GM11168 (cell line): ENCODE measurements around the gene SNAPC5.
"Not testable (repeated sequence)": the region's sequence is repeated elsewhere in the genome, so short reads cannot be mapped to it uniquely, and the experiment has no call there.

Source experiments
- in situ Hi-C: fragments of 300-500 bp; cut with MboI; formaldehyde crosslinking; loops from one replicate; pipeline ENCODE4 v1.12.0; 2022; ENCODE audit warnings: low sequenced_read_pairs; ENCODE audit not compliant: unreplicated experiment

The SNAPC5 gene

GRCh38 chr15:66497502-66498455 is at the start of gene SNAPC5:
TSS of gene SNAPC5 (minus strand) at chr15:66497762. CDS start at chr15:66497731, 31 bp downstream.
- in situ Hi-C loops: loop anchor here (25.0 kb wide), 1 partner anchor 110 kb away; the partner anchor contains the start of gene MAP2K1

DNA sequence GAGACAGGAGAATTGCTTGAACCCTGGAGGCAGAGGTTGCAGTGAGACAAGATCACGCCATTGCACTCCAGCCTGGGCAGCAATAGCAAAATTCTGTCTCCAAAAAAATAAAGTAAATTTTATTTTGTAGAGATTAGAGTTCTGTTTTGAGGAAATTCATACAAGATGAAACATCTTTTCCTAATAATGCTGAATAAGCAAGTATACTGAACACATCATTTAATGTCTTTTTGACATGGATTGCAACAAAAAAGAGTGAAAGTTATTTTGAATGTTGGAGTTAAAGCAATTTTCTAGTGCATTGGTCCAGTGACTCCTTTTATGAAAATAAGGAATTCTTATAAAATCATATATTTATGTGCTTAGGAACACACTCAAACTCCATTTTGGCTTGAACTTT is 47.7 kb upstream of the SNAPC5 start:
- in situ Hi-C loops: no loop called here

GRCh38 chr15:66542896-66543295 is 45.3 kb upstream of the SNAPC5 start:
- in situ Hi-C loops: no loop called here

DNA sequence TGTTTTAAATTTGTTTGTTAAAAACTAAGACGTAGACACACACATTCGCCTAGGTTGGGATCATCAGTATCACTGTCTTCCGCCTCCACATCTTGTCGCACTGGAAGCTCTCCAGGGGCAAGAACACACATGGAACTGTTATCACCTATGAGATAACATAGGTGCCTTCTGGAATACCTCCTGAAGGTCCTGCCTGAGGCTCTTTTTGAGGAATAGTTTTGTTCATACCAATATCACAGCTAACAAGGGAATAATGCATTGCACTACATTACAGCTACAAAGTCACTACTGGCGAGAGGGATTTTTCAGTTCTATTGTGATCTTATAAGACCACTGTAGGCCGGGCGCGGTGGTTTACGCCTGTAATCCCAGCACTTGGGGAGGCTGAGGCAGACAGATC is 37.5 kb upstream of the SNAPC5 start:
- in situ Hi-C loops: no loop called here

GRCh38 chr15:66524838-66525237 is 27.3 kb upstream of the SNAPC5 start:
- in situ Hi-C loops: no loop called here

DNA sequence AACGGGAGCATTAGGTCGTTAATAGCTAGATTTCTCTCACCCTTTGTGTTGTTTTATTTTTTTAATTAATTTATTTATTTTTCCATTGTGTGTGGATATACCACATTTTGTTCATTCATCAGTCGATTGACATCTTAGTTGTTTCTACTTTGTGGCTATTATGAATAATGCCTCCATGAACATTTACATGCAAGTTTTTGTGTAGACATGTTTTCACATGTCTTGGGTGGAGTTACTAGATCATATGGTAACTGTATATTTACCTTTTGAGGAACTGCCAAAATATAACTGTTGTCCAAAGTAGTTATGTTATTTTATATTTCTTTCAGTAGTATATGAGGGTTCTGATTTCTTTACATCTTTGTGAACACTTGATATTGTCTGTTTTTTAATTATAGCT is 26.4 kb upstream of the SNAPC5 start:
- in situ Hi-C loops: no loop called here

DNA sequence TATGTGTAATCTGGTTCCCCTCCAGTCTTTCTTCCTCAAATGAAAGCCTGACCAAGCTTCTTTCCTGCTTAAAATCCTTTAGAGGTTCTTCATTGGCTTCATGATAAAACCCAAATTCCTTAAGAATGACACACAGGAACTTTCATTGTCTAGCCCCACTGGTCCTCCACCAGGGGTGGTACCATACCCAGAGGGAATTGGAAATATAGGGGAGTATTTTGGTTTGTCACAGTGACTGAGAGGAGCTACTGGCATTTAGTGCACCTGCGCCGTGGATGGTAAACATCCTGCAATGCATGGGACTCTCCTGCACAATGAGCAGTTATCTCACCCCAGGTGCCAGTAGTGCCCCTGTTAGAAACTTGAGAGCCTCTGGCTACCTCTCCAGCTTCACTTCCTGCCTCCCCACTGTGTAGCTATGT is 18.4 kb upstream of the SNAPC5 start:
- in situ Hi-C loops: no loop called here

DNA sequence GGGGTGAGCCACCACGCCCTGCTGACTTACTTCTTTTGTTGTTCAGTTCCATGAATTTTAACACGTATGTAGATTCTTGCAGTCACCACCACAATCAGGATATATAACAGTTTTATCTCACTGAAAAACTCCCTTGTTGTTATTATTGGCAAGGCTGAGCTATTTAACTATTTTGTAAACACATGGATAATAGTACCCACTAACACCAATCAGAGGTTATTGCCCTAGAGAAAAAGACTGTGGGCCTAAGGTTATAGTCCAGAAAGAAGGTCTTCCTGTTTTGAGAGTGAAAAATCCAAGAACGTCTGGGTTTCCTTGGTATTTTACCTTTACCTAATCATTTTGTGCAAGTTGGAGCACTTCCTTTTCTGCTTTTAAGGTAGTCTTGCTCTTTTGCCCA is 17.0 kb upstream of the SNAPC5 start:
- in situ Hi-C loops: no loop called here

DNA sequence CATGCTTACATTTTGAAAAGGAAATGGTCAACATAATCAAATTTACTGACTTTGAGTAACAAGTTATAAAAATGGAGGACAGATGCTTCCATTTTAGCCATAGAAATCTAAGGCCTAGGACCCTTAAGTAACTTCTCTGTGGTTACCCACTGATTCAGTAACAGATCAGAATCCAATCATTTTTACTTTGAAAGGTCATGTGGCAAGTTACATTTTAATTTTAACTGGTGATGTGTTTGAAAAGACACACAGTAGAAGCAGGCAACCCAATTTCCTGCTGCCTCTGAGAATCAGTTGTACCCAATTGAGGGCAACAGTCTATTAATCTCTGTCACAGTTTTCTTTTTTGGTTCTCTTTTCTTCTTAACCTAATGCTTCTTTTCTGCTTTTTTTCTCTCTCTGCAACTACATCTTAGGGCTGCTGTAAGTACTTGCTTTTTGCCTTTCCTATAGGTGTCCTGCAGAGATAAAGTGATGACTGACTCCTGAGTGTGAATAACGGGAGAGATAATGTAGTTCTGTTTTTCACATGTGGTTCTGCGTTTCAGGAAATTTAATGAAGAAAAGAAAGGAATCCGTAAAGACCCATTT is 10.8 kb upstream of the SNAPC5 start:
- in situ Hi-C loops: no loop called here

DNA sequence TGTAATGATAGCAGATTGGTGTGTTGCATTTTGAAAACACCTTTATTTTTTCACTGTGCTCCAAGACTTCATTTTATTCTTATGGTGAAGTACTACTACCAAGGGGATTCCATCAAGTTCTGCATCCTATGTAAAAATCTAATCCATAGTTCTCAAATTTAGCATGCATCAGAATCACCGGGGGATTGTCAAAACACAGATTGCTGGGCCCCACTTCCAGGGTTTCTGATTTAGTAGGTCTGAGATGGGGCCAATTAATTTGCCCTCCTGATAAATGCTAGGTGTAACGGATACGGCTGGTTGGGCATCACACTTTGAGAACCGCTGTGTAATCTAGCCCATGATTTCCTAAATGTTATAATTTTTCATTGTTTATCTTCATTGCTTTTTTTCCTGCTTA is 8.3 kb upstream of the SNAPC5 start:
- in situ Hi-C loops: no loop called here

DNA sequence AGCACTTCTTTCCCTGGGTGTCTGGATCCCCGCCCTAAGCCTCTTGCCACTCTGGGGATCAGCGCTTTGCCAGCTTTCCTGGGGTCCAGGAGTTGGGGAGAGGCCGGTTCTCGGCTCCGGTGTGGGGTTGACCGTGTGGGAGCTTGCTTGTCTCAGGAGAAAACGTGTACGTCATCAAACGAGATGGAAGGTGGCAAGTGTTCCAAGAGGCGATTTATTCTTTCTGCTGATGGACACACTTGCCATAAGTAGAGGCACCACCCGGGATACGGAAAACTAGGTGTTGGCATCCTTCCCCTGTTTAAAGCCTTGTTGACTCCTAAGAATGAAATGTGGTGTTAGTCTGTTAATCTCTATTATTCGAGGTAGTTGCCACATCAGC is 7.9 kb upstream of the SNAPC5 start:
- in situ Hi-C loops: no loop called here

DNA sequence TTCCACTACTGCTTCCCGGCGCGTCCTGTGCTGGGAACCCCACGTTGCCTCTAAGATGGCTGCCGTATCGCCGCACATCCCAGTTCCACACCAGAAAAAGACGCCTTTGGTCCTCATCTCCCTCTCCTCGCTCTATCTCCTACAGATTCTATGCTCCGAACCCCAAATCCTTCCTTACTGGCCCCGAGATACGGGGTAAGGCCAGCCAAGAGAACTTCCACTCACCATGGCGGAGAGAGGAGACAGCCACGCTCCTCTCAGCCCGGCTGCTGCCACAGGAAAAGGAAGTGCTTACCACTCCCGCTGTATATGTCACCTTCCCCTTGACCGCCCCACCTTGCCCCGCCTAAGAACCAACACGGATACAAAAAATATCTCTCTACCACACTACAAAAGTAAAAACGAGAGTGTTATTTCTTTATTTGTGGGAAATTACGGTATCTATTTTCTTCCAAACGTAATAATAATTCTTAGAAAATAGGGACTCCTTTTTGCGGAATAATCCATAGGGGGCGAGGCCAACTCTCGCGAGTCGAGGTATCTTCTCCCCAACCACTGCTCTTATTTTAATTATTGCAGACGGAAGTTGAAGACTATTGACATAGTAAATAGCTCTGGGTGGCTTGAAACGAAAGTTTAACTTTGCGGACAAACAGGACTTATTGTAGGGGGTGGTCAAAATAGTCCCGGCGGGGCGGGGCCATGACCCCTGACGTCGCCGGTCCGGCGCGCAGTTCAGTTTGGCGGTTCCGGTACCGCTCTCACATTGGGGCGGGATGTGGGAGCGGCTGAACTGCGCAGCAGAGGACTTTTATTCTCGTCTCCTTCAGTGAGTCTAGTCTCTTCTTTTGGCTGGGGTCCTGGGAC is 7.2 kb upstream of the SNAPC5 start, which contains the start of the genes RPL4 and ZWILCH:
TSS of gene RPL4 (minus strand) at position 293 of the 867 bp plus-strand sequence. CDS start at position 228, 65 bp downstream.
TSS of gene ZWILCH (plus strand) at position 764 of the 867 bp plus-strand sequence. CDS start at position 777, 13 bp downstream.
- in situ Hi-C loops: no loop called here

GRCh38 chr15:66503780-66504562 is 6.4 kb upstream of the SNAPC5 start:
- in situ Hi-C loops: no loop called here

DNA sequence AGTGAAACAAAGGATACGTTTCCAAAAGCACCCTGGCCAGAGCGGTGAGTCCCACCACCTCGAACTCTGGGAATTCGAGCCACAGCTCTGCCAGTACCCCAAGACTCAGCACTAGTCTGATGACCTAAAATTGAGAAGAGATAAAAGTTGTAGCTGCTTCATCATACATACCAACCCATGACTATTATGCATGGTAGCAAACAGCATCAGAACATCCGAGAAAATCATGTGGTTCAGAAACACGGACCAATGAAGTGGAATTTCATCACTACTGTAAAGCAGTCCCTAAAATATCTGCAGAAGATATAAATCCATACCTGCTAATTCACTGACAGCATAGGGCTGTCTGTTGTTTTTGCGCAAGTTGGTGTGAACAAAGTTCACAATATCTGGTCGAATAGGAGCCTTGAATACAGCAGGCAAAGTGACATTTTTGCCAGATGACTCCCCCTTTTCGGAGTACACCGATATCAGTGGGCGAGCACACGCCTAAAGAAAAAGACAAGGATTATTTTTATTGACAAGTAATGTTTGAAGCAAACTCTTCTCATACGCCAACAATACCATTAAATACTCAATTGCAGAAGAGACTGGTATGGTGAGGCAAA is 5.6 kb upstream of the SNAPC5 start:
- in situ Hi-C loops: not testable (repeated sequence)

DNA sequence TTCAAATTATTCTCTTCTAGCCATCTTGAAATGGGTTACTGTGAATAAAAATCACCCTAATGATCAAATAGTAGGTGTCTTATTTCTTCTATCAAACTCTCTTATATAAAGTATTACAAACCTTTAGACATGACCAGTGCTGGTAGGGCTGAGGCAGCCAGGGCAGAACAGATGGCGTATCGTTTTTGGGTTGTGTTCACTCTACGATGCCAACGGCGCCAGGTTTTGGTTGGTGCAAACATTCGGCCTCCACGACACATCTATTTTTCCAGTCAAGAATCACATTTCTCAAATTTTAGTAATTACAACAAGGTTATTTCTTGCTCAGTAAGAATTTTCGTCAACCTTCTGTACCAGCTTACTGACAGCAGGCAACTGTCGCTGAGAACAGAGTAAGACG is 4.9 kb upstream of the SNAPC5 start:
- in situ Hi-C loops: no loop called here

DNA sequence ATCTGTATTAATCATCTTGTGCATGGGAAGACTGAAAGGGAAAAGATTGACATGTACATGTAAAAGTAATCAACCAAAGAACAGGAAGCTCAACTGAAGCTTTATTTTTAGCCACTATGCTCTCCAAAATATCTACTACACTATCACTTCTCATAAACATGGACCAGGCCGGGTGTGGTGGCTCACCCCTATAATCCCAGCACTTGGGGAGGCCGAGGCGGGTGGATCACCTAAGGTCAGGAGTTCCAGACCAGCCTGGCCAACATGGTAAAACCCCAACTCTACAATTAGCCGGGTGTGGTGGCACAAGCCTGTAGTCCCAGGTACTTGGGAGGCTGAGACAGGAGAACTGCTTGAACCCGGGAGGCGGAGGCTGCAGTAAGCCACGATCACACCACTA is 2.8 kb upstream of the SNAPC5 start:
- in situ Hi-C loops: not testable (repeated sequence)

DNA sequence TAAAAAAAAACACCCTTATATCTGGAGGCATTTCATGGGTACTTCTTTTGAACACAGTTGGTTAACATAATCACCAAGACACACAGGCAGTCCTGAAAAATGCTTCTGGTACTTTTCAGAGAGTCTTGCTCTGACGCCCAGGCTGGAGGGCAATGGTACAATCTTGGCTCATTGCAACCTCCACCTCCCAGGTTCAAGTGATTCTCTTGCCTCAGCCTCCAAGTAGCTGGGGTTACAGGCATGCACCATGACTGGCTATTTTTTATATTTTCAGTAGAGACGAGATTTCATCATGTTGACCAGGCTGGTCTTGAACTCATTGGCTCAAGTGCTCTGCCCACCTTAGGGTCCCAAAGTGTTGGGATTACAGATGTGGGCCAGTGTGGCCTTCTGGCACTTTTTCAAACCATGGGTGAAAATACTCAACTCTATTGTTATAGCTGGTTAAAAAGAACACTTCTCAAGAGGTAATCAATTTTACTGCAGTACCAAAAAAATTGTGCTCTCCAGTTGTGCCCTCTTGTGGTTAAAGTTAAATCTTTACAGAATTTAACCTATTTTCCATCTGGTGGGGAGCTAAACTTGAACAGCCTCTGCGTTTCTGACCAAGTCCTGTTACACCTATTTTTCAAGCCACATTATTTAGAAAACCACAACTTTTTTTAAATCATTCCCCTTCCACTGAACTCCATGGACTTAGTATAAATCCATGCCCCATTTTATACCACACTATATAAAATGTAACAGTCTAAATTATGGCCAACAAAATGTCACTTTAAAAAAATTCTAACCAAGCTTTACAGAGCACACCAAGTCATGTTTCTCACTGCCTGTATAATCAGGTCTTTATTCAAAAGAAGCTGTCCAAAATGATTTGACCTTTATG is 1.2 kb upstream of the SNAPC5 start:
- in situ Hi-C loops: loop anchor here (25.0 kb wide), 1 partner anchor 111 kb away; the partner anchor contains the start of gene MAP2K1

DNA sequence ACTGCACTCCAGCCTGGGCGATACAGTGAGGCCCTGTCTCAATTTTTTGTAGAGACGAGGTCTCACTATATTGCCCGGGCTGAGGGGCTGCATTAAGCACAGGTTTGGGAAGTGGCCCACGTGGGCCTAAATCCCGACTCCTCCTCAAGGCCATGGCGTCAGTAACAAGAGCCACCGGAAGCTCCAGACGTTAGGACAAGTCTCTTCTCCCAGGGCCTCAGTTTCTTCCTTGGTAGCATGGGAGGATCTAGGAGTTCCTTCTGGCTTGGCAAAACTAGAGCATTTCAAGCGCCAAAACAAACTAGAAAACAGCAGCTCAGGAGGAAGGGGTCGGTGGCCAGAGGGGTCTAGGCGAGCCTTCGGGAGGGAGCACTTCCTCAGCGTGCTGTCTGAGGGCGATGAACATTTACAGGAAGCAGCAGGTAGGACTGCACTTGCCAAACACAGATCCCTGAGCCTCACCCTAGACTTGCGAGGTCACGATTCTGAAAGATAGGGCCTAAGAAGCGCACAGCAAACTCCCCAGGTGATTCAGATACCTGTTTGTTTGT is 536 bp downstream of the SNAPC5 start:
- in situ Hi-C loops: loop anchor here (25.0 kb wide), 1 partner anchor 110 kb away; the partner anchor contains the start of gene MAP2K1
